HG02623 (cell line): Measurements from ENCODE around the gene PAQR5.
"Not testable (repeated sequence)": the region's sequence is repeated elsewhere in the genome, so short reads cannot be mapped to it uniquely, and the experiment has no call there.

Experiments used
- ATAC-seq: cut with Tn5 transposase; IDR thresholded peaks from one replicate; pipeline ENCODE4 v1.9.1; 2021; ENCODE audit warnings: moderate library complexity; ENCODE audit not compliant: unreplicated experiment

The PAQR5 gene

DNA sequence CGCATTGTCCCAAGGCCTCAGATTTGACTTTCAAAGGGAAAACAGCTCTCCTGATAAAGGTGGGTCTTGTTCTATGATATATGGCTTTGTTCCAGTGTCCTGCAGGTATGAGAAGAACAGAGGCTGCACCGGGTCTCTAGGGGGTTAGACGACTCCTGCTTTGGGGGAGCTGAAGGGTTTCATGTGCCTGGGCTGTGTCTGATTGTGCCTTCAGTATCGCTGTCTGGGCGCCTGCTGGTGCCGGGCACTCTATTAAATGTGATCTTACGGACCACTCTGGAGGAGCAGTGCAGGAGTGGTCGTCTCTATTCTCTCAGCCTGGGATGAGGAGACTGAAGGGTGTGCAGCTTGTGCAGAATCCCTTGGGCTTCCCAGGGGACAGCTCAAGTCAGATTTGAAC lies 16.0 kb downstream of the PAQR5 start:
- ATAC-seq: no peak

- no peak for ATAC-seq
Observed at GRCh38 chr15:69315402-69316110, 16.8 kb downstream of the PAQR5 start.

GRCh38 chr15:69316291-69316690 lies 17.6 kb downstream of the PAQR5 start:
- no peak for ATAC-seq

DNA sequence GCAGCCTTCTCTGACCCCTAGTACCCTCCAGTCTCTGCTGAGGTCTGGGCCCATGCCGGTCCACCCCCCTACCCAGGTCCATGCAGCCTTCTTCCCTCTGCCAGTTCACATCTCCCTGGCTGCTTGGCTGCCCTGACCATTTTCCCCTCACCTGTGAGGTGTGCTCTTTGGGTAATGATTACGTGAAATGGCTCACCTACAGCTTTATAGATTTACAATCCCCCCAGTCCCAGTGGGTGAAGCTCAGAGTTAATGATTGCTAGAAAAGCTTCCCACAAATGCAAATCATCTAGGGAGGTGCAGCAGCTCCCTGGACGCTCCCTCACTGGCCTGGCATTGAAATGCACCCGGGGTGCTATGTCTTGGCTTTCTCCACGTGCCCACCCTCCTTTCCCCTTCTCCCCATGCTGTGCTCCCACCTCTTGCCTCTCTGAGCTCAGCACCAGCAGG lies 18.7 kb downstream of the PAQR5 start:
- ATAC-seq: no peak

GRCh38 chr15:69318033-69318432 lies 19.3 kb downstream of the PAQR5 start:
- ATAC-seq: no peak

DNA sequence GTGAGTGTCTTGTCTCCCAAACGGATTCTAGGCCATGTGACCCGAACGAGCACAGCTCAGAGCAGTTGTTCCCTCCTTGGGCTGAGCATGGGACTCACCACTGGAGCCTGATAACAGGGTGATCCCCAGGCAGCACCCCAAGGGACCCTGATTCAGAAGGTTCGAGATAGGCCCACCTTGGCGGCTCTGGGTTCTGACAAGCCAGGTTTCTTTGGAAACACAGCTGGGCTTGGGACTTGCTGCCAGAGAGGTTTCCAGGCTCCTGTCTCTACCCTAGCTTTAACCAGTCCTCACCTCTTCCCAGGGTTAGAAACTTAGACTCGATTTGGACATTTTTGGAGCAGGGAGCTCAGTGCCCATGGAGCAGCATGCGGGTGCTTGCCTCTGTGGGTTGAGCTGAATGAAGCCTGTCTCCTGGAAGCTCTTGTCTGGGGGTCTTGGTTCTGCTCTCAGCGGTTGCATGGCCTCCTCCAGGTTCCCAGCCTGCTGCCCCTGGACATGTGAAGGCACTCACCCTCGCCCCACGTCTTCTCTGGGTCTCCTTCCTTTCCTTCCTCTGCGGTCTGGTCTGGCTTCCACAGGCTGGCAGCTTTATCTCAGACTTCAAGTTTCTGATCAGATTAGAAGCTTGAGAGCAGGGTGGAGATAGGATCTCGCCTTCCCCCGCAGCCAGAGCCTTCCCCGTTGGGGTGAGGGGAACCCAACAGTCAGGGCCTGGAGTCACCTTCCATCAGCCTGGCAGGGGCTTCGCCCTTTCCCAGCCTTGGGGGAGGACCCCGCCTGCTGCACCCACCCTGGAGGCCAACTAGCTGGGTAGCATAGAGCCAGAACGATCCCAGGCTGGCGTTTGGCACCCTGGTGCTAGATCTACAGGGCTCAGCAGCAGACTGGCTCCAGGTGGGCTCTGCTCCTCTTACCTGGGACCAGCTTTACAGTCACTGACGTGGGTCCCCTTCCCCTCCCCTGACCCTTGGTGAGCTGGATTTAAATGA lies 21.0 kb downstream of the PAQR5 start:
- ATAC-seq: no peak

DNA sequence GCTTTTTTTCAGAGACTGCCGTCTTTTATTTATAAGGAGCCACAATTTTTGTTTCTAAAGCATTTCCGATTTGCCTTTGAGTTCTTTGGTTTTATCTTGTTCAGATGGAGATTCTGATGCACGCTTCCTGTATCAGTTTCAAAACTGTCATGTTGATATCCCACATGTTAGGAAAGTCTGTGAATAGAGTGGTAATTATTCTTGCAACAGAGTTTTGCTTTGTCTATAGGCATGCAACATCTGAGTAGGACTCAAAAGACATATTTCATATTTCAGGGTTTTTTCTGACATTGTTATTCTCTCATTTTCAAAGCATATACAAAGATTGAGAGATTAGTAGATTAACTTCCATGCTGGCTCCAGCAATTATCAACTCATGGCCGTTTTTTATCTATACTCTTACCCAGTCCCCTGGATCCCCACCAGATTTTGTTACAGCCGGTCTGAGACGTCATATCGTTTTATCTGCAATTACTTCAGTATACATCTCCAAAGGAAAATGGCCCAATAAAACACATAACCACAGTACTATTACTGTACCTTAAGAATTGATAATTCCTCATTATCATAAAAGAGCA lies 22.4 kb downstream of the PAQR5 start:
- no peak for ATAC-seq

DNA sequence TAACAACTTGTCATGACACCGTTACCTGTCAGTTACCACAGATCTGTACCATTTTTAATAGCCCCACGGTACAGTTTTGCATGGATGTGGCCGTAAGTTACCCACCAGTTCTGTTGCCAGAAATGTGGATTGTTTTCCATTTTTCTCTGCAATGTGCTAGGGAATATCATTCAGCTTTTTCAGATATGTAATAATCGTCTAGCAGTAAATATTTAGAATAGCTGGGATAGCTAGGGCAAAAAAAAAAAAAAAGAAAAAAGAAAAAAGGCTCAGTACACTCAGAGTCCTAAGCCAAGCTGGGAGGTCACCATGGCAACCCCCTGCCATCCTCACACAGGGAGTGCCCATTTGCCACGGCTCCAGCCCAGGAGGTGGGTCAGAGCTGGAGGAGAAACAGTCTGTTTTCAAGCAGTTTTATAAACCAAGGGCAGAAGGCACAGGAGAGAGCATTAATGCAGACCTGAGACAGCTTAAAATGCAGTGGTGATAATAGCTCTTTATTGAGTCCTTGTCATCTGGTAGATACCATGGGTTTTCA lies 25.2 kb downstream of the PAQR5 start:
- no peak for ATAC-seq

- no peak for ATAC-seq
Observed at GRCh38 chr15:69324565-69324964, 25.9 kb downstream of the PAQR5 start.

GRCh38 chr15:69325456-69325971 lies 26.8 kb downstream of the PAQR5 start:
- ATAC-seq: no peak

DNA sequence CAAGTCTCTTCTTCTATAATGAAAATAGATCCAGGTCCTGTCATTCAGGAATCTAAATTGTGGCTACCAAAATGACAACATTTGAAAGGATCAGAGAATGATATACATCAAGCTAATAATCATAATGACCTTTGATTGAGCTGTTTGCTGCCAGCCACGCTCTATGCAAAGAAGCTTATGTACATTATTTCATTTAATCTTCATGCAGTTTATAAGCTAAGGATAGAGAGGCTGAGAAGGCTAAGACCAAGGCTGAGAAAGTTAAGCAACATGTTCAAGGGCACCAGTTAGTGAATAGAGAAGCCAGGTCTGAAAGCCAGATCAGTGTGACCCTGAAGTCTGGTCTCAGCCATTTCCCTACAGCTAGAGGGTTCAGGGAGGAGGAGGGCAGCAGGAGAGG lies 29.4 kb downstream of the PAQR5 start:
- no peak for ATAC-seq

GRCh38 chr15:69328739-69329138 lies 30.0 kb downstream of the PAQR5 start:
- no peak for ATAC-seq

DNA sequence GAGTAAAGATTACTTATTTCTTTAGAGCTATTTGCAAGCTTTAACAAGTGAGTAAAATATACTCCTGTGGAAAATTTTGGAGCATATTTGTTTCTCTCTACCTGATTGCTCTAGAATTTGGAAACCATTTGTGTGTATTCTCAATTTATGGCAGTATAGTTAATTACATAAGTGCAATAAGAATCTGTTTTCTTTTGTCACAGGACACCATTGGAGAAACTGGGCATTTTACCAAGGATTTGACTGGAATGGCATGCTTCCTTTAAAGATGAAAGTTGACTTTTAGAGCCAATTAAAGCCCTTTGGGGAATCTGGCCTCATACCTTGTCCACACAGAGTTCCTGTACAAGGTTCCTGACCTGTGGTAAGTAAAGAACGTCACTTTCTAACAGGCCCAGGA lies 38.4 kb downstream of the PAQR5 start:
- ATAC-seq: no peak

DNA sequence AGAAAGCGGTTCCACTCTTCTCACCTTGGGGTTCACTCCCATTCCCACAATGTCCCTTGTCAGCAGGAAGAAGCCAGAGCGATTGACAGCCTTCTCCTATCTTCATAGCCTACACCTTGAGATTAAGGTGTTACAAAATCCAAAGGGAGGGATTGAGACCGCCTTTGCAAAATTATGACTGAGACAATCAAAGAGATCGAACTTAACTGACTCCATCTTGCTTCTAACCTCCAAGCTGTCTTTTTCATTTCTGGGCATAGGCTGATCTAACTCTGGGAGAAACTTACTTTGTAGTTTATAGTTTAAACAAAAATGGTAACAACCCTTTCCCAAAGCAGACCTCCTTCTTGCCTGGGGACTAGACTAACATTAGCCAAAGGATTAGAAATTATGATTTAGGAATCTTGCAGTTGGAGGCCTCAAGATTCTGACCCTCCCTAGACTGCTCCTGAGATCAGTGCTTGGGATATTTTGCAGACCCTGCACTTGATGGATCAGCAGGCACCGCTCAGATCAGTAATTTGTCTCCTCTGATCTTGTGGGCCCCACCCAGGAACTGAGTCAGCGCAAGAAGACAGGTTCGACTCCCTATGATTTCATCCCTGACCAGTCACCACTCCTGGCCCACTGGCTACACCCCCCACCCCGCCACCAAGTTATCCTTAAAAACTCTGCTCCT lies 40.0 kb downstream of the PAQR5 start:
- no peak for ATAC-seq

DNA sequence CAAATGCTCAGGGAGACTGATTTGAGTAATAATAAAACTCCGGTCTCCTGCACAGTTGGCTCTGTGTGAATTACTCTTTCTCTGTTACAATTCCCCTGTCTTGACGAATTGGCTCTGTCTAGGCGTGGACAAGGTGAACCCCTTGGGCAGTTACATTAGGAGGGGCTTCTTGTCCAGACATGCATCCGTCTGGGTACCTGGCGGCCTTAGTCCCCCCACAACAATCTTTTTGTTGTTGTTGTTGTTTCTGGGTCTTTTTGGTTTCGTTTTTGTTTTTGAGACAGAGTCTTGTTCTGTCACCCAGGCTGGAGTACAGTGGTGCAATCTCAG lies 40.5 kb downstream of the PAQR5 start:
- ATAC-seq: not testable (repeated sequence)

DNA sequence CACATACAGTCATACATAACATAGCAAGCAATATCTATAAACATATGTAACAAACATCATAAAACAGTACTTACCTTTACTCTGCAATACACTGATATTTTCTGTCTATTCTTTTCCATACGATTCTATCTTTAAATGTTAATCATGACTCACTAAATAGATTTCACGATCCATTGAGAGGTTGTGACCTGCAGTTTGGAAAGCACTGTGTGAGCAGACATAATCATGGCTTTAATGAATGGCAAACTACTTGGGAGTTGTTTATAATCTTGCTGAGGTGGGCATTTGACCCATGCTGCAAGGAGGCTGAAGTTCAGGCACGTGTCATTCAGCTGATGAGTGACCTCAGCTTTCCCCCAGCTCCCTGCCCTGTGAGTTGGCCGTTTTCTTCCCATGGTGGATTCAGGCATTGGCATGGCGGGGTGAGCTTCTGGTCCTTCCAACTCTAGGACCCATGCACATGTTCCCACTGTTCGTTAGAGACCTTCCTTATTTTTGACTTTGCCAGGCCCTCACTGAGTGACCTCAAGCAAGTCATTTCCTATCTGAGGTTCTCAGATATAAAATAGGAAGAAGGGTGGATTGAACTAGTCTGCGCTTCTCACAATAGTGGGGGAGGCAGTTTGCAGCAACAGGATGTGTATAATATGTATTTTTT lies 41.7 kb downstream of the PAQR5 start:
- no peak for ATAC-seq

GRCh38 chr15:69341356-69341755 lies 42.6 kb downstream of the PAQR5 start:
- no peak for ATAC-seq

GRCh38 chr15:69342460-69343076 lies 43.9 kb downstream of the PAQR5 start:
- ATAC-seq: no peak

- ATAC-seq: no peak
Observed at GRCh38 chr15:69343133-69343532, 44.4 kb downstream of the PAQR5 start.

DNA sequence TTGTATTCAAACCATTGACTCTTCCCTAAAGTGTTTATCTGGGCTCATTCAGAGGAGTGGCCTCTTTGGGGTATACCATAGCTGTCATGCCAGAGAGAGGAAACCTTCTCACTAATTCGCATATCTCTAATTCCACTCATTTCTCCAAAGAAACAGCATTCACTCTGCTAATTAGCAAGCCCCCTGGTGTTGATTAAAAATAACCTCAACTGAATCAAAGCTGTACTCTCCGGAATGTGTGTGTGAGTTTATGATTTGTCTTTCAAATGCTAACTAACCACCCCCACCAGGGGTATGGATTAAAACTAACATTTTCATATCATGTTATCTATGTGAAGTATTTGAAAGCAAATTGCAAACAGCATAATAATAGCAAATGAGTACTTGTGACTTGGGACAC lies 45.5 kb downstream of the PAQR5 start:
- no peak for ATAC-seq
